Kidney capillary endothelial cell (primary cell): Measurements from ENCODE around the gene ABCF1.
"Not testable (repeated sequence)": the region's sequence is repeated elsewhere in the genome, so short reads cannot be mapped to it uniquely, and the experiment has no call there.

Experiments used
- DNase-seq: peaks from one replicate; pipeline ENCODE4 v3.0.0-alpha.2; 2018; ENCODE audit warnings: low spot score

ABCF1 gene

GRCh38 chr6:30571075-30571761 lies at the start of gene ABCF1:
Gene ABCF1 (plus strand): TSS chr6:30571442. CDS start chr6:30571488, 46 bp downstream.
- DNase-seq = peak; percentile 96

DNA sequence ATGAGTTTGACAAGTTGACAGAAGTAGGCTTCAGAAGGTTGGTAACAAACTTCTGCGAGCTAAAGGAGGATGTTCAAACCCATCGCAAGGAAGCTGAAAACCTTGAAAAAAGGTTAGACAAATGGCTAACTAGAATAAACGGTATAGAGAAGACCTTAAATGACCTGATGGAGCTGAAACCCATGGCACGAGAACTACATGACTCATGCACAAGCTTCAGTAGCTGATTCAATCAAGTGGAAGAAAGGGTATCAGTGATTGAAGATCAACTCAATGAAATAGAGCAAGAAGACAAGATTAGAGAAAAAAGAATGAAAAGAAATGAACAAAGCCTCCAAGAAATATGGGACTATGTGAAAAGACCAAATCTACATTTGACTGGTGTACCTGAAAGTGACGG lies 49.3 kb upstream of the ABCF1 start:
- not testable (repeated sequence) for DNase-seq

DNA sequence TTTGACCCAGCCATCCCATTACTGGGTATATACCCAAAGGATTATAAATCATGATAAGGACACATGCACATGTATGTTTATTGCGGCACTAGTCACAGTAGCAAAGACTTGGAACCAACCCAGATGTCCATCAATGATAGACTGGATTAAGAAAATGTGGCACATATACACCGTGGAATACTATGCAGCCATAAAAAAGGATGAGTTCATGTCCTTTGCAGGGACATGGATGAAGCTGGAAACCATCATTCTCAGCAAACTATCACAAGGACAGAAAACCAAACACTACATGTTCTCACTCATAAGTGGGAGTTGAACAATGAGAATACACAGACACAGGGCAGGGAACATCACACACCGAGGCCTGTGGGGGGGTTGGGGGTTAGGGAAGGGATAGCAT lies 44.8 kb upstream of the ABCF1 start:
- not testable (repeated sequence) for DNase-seq

DNA sequence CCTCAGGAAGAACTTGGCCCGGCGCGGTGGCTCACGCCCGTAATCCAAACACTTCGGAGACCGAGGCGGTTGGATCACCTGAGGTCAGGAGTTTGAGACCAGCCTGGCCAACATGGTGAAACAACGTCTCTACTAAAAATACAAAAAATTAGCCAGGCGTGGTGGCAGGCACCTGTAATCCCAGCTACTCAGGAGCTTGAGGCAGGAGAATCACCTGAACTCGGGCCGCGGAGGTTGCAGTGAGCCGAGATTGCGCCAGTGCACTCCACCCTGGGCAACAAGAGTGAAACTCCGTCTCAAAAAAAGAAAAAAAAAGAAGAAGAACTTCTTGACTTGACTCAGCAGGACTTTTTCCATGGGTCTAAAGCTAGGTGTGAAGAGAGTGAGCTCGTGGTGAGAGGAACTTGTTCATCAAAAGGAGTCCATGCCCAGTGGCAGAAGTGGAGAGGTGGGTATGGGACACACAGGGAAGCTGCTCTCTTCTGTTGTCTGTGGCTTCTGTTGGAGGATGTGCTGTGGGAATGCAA lies 41.8 kb upstream of the ABCF1 start:
- not testable (repeated sequence) for DNase-seq

DNA sequence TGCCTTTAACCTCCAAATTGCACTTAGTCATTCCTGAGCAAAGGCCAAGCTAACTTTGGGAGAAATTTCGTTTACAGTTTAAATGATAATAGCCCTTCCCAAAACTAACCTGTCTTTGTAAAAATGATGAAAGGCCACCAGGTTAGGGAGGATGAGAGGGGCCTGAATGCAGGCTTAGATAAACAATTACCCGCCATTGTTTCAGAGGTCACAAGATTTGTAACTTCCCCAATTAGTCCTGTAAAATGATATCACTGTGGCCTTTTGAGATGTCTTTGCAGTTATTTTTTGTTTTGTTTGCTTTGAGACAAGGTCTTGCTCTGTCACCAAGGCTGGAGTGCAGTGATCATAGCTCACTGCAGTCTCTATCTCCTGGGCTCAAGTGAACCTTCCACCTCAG lies 41.2 kb upstream of the ABCF1 start:
- no peak for DNase-seq

DNA sequence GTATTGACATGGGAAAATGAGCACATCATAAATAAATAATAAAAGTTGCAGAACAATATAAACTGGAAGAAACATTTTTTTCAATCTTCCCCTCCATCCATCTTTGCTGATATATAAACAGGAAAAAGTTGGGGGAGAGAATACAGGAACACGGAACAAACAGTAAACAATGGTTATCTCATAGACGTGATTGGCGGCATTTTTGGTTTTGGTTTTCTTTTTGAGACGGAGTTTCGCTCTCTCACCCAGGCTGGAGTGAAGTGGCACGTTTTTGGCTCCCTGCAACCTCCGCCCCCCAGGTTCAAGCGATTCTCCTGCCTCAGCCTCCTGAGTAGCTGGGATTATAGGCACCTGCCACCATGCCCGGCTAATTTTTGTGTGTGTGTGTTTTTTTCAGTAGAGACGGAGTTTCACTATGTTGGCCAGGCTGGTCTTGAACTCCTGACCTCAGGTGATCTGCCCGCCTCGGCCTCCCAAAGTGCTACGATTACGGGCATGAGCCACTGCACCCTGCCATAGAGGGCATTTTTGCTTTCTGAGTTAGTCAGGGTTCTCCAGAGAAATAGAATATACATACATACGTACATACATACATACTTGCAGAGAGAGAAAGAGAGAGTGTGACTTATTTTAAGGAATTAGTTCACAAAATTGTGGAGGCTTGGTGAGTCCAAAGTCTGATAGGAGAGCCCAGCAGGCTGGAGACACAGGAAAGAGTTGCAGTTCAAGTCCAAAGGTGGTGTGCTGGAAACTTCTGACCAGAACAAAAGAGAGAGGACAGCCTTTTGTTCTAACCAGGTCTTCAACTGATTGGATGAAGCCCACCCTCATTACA lies 37.6 kb upstream of the ABCF1 start:
- no peak for DNase-seq

- no peak for DNase-seq
Measured at GRCh38 chr6:30537931-30538330, 33.3 kb upstream of the ABCF1 start.

DNA sequence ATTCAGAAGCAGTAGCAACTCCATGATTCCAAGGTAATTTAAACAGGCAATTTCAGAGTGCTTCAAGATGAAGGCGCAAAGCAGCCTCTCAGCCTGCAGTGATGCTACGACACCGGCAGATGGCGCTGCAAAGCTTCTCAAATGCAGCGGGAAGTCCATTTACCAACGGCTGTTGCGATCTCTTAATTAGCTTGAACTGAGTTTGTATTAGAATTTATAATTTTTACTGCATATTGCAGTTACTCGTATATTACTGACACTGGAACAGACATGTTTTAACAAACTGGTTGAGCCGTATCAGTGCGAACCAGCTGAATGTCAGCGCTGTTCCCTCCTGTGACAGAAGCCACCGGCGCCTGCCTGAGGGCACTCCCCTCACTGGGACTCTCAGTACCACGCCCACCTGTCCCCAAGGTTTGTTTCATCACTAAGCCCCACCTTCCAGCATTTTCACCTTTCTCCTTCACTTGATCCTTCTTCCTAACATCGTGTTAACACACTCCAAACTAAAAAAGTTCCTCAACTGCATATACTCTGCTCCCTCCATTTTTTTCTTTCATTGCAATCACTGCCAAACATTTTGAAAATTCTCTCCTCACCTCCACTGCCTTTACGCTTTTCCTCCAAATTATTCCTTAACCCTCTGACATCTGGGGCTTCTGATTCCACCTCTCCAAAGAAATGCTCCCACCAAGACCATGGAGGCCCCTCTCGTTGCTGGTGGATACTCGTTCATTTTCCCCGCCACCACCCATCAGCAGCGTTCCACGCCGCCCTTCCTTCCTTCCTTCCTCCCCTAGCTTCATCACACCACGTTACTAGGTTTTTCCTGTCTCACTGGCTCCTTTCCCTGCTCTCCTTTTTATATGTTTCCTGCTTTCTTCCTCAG lies 29.5 kb upstream of the ABCF1 start:
- peak; percentile 89 for DNase-seq

DNA sequence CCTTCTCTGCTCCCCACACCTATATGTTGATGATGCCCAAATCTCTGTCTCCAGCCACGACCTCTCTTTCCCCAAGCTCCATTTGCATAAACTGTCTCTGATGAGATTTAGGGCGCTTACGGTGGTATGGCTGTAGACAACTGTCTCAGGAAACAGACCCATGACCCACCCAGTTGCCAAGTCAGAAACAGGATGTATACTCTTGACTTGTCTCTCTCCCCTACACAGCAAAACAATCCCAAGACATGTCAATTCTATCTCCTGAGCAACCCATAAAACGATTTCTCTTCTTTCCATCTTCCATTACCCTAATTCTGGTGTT lies 28.9 kb upstream of the ABCF1 start:
- DNase-seq = peak; percentile 63

DNA sequence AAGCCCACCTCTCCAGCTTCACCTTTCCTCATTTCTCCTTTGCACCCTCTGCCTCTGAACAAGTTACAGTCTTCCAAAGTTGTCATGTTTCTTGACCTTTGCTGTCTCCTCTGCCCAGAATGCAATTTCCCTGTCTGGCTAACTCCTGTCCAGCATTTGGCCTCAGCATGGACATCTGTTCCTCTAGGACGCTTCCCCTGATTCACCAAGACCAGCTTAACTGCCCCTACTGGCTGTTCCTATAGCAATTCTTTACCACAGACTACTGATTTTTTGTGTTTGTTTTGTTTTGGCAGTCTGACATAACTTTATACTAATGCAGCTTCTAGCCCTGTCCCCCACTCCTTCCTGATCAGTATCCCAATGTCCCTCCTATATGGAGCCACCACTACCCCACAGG lies 28.3 kb upstream of the ABCF1 start:
- DNase-seq = peak; percentile 59

- DNase-seq = no peak
Measured at GRCh38 chr6:30543821-30544220, 27.4 kb upstream of the ABCF1 start.

- peak; percentile 88 for DNase-seq
Measured at GRCh38 chr6:30544666-30545272, 26.5 kb upstream of the ABCF1 start.

- no peak for DNase-seq
Measured at GRCh38 chr6:30547454-30547853, 23.8 kb upstream of the ABCF1 start.

- no peak for DNase-seq
Measured at GRCh38 chr6:30548375-30548774, 22.9 kb upstream of the ABCF1 start.

- DNase-seq = no peak
Measured at GRCh38 chr6:30554404-30554803, 16.8 kb upstream of the ABCF1 start.

GRCh38 chr6:30554962-30555815 lies 16.1 kb upstream of the ABCF1 start:
- no peak for DNase-seq

DNA sequence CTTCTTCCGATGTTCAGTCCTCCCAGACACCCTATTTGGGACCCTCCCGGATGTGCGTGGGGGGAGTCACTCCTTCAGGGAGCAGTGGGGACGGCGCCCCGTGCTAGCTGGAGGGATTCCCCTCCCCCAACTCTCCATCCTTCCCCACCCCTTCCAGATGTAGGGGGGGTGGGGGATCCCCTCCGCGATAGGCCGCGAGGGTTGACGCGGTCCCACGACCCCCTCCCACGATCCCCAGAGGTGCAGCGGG lies 15.5 kb upstream of the ABCF1 start:
- DNase-seq = no peak

DNA sequence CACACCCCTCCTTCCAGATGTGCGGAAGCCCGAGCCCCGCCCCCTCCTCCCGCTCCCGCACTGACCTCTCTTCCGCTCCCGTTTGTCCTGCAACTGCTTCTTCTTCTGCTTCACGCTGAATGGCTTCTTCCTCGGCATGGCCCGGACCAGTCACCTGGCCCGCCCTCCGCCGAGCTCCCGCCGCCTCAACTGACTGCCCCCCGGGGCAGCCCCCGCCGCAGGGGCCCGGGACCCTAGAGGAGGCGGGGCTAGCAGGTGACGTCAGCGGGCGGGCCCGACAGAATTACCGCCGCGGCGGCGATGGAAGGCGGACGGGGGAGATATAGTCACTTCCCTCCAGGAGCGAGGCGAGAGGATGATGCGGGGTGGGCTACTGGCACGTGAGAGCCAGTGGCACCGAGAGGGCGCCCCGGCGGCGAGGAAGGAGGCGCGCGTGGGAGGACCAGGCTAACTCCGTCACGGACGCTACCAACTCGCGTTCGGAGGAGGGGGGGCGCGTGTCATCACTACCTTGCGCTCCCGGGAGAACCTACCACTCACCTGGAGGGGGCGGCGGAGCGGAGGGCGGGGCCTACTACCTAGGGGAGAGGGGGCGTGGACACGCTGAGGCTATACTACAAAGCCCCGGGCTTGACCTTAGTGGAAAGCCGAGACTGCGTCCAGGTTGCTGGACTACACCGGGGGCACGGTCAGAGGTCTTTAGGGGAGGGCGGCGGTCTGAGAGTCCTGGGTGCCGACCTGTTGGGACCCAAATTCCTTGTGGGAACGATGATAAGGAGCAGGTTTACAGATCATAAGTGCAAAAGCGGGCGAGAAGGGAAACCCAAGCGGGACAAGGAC lies 15.0 kb upstream of the ABCF1 start, which contains the start of gene GNL1:
Gene GNL1, minus strand, starts transcription at position 424 of the 840 bp plus-strand sequence. Its CDS starts 286 bp downstream, at position 138.
- DNase-seq = peak; percentile 79

DNA sequence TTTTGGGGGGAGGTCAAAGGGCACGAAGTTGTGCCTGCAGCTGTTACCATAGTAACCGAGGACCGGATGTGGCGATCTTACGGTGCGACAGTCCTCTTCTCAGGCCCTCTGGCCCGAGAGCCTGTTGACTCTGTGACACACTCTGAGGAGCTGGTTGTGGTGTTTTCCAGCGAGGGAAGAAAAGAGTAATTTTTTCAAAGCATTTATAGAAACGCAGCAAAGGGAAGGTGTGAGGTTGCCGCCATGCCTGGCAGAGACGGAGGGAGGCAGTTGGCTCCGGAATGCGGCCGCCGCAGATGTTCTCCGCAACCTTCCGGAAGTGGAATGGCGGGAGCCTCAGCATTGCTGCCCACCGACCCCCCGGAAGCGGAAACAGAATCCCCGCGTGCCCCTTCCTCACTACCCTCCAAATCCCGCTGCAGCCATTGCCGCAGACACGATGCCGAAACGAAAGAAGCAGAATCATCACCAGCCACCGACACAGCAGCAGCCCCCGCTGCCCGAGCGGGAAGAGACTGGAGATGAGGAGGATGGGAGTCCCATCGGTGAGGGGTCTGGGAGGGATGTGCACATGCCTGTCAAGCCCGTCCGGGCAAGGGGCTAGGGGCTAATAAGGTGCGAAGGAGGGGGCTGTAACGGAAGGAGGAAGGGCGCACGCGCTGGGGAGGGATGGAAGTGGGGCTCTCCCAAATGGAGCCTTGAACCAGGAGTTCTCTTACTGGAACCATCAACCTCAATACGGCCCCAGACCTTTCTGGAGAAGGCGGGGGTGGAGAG lies 14.1 kb upstream of the ABCF1 start, which contains the start of gene PRR3:
Gene PRR3, plus strand, starts transcription at position 390 of the 777 bp plus-strand sequence. Its CDS starts 50 bp downstream, at position 440.
- DNase-seq = peak; percentile 89
